HG03097 (cell line): ENCODE data around the gene AKAP13.
A peak's percentile ranks its signal among the peaks of the same experiment; 100 is the strongest.
"Not testable (repeated sequence)": the region's sequence is repeated elsewhere in the genome, so short reads cannot be mapped to it uniquely, and the experiment has no call there.

ENCODE experiments used
- ATAC-seq: cut with Tn5 transposase; IDR thresholded peaks from one replicate; pipeline ENCODE4 v1.9.1; 2021; ENCODE audit not compliant: unreplicated experiment, low FRiP score

AKAP13 gene

DNA sequence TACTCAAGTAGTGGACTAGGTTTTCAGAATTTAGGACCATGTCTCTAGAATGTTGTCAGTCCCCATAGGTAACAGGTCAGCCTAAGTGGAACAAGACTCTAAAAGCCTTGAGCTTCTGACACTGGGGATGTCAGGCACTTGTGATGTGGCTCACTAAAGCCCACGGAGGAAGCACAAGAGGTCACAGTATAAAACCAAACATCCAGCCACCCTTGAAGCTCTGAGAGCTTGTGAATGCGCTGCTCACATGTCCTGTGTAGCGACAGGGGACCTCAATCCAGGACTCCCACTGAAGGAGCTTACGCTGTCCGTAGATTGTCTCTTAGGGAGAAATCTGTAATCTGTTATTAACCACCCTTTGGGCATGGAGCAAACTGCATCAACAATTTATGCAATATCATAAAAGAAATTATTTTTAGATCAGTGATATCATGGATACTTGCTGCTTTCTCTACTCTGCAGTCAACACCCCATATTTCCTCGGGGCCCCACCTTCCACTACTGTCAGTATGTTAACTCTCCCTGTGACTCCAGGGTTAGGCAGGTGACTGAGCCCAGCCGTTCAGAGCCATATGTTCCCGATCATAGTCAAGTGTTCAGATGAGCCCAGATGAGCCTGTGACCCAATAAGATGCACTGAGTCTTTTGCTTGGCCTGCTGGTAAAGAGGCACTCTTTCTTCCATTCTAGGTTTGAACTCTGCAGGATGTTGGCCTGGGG lies 32.2 kb upstream of the AKAP13 start:
- ATAC-seq = not testable (repeated sequence)

DNA sequence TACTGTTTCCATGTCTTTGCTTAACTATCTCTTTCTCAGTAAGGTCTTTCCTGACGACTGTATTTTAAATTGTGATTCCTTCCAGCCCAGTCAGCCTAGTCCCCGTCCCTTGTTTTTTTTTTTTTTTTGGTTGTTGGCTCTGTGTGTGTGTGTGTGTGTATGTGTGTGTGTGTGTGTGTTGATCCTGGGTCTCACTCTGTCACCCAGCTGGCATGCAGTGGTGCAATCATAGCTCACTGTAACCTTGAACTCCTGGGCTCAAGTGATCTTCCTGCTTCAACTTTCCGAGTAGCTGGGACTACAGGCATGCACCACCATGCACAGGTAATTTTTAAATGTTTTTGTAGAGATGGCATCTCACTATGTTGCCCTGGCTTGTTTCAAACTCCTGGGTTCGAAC lies 31.3 kb upstream of the AKAP13 start:
- not testable (repeated sequence) for ATAC-seq

DNA sequence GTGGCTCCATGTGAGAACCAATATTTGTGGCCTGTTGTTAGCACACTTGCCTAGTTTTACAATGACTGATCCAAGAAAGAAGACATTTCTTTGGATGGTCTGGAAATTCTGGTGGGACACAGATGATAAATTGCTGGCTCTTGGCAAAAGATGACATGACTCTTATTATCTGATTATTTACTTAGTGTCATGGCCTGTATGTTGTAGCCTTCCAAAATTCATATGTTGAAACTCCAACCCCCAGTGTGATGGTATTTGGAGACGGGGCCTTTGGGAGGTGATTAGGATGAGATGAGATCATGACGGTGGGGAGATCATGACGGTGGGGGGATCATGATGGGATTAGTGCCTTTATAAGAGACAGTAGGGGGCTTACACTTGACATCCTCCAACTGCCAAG lies 30.0 kb upstream of the AKAP13 start:
- ATAC-seq = no peak

DNA sequence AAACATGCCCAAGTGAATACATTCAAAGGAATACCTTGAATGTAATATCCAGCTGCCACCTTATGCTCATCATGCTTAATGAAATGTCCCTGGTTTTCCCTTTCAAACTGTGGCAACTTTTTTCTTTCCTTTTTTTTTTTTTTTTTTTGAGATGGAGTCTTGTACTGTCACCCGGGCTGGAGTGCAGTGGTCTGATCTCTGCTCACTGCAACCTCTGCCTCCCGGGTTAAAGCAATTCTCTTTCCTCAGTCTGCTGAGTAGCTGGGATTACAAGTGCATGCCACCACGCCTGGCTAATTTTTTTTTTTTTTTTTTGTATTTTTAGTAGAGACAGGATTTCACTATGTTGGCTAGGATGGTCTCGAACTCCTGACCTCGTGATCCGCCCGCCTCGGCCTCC lies 28.9 kb upstream of the AKAP13 start:
- ATAC-seq = not testable (repeated sequence)

GRCh38 chr15:85351965-85352364 lies 28.4 kb upstream of the AKAP13 start:
- no peak for ATAC-seq

DNA sequence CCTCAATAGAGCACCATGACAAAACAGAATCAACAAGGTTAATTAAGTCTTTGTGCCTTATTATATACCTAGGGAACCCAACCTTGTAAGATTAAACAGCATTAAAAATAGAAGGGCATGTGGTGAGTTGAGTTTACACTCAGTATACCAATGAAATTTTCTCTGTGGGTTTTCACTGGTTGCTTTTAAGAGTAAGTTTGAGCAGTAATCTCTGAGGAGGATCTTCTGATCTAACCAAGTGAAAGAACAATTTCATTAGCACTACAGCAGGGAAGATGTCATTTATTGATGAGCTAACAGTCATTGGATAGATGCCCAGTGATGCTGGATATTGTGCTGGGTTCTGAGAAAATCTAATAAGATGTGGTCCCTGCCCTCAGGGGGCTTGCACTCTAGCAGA lies 26.9 kb upstream of the AKAP13 start:
- ATAC-seq = no peak

DNA sequence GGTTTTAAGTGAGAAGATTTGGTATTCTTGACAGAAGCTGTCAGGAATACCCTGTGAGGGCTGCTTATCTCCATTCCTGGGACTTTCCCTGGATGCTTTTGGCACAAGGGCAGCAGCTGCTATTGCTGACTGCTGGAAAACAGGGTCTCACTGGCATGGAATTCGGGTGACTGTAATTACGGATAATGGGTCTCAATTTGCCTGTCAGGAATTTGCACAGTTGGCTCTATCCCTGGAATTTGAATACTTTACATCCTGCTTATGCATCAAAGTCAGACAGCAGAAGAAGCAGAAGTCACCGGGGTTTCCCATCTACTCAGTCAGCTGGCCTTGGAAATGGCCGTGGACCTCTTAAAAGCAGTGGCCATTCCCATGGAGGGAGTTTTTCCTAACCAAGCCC lies 25.9 kb upstream of the AKAP13 start:
- ATAC-seq = no peak

GRCh38 chr15:85354948-85355347 lies 25.5 kb upstream of the AKAP13 start:
- ATAC-seq = no peak

GRCh38 chr15:85356276-85356675 lies 24.1 kb upstream of the AKAP13 start:
- no peak for ATAC-seq

GRCh38 chr15:85361323-85361722 lies 19.1 kb upstream of the AKAP13 start:
- peak; percentile 64 for ATAC-seq

- no peak for ATAC-seq
Observed at GRCh38 chr15:85362436-85363081, 17.8 kb upstream of the AKAP13 start.

DNA sequence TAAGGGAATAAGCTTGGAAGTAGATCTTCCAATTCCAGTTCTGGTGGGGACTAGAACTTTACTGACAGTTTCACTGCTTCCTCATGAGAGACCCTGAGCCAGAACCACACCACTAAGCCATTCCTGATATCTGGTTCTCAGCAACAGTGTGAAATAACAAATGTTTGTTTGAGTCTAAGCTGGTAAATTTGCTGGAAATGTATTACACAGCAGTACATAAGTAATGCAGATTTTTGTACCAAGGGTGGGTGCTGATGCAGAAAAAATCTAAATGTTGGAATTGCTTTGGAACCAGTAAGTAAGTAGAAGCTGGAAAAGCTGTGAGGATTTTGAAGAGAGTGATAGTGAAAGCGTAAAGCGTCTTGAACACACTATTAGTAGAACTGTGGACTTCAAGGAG lies 14.4 kb upstream of the AKAP13 start:
- no peak for ATAC-seq

- ATAC-seq = no peak
Observed at GRCh38 chr15:85367741-85368140, 12.7 kb upstream of the AKAP13 start.

DNA sequence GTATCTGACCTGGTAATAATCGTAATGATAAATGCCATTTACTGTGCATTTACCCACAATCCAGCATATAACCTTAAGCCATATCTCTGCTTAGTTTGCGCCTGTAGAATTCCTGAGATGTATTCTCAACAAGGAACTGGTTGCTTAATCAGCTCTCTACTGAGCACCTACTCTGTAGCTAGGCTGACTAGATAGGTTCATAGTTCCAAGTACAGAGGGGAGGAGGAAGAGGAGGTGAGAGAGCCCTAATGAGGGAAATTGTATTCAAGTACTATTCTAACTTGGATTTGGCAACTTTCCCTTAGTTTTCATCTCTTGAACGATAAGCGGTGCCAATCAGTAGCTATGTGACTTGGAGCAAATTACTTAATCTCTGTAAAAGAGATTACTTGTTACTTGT lies 5.6 kb upstream of the AKAP13 start:
- no peak for ATAC-seq

GRCh38 chr15:85377269-85377668 lies 3.1 kb upstream of the AKAP13 start:
- ATAC-seq = no peak

GRCh38 chr15:85377986-85378385 lies 2.4 kb upstream of the AKAP13 start:
- ATAC-seq = no peak

GRCh38 chr15:85379403-85380131 lies 836 bp upstream of the AKAP13 start:
- no peak for ATAC-seq

DNA sequence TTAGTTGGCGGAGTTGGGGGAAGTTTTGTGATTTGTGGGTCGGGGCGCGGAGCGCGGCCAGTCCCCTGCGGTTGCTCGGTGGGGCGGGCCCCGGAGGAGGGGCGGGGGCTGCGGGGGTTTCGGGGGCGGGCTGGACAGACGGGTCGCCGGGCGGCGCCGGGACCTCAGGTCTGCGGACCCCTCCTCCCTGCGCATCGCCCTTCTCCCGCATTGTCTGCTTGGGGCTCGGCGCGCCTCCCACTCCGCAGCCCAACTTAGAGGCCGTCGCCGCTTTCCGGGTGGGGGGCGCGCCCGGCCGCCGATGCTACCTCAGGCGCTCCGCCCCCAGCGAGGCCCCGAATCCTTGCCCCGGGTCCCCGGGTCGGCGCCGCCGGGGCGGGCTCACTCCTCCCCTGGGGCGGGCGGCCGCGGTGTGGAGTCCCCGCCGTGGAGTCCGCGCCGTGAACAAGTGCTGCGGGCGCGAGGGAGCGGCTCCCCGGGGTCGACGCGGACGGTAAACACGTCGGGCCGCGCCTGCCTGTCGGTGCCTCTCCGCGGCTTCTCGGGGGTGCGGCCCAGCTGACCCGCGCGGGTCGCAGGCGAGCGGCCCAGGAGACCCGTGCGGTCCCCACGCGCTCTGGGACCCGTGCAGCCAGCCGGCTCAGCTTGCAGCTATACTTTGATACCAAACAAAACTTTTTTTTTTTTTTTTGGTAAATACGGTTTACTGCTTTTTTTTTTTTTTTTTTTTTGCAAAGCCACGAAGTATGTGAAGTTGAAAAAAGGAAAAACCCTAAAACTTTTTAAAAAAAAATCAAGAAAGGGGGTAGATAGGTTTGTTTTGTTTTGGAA lies 624 bp downstream of the AKAP13 start:
- ATAC-seq = peak; percentile 40

GRCh38 chr15:85381850-85382751 lies 1.7 kb downstream of the AKAP13 start:
- no peak for ATAC-seq

DNA sequence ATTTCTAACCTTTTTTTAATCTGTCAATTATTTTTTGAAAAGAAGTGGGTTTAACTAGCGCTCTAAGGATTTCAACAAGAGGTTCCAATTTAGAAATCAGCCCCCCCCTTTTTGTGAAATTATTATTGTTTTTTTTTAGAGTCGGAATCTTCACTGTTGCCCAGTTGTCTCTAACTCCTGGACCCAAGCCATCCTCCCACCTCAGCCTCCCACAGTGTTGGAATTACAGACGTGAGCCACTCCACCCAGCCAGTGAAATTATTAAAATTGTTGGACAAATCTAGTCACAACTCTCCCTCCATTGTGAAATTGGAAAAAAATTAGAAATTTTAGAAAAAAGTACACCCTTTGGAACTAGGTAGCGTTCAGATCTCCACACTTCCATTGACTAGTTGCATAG lies 2.5 kb downstream of the AKAP13 start:
- ATAC-seq = no peak
